OCI-LY7 (cell line): ENCODE data around the gene SYNDIG1L.

ENCODE experiments used
- CTCF ChIP-seq: fragments of 200-600 bp; sonication (generic); conservative IDR thresholded peaks from 2 replicates; pipeline ENCODE4 v1.5.1; 2014; ENCODE audit warnings: mild to moderate bottlenecking, antibody characterized with exemption, low read length, moderate library complexity, mixed read lengths
- EZH2phosphoT487 ChIP-seq: fragments of 200-600 bp; sonication (generic); IDR thresholded peaks from 2 replicates; pipeline ENCODE4 v1.6.1; 2018; ENCODE audit warnings: low read depth, borderline replicate concordance, mild to moderate bottlenecking, mixed run types, antibody characterized with exemption, low read length, moderate library complexity, mixed read lengths

GRCh38 chr14:74357585-74357984 is 68.4 kb downstream of the SYNDIG1L start:
- no peak for TF ChIP-seq CTCF
- no peak for TF ChIP-seq EZH2phosphoT487
